C4-2B (cell line): ENCODE data around the gene SLC7A8.

Experiments used
- ZFX ChIP-seq: fragments of 450-650 bp; IDR thresholded peaks from 2 replicates; pipeline ENCODE4 v1.6.1; 2017
- TF ChIP-seq, protein P1 (sequence below): fragments of 450-650 bp; conservative IDR thresholded peaks from 2 replicates; pipeline ENCODE4 v1.5.1; 2017; ENCODE audit warnings: mild to moderate bottlenecking

- TF ChIP-seq, protein P1, sequence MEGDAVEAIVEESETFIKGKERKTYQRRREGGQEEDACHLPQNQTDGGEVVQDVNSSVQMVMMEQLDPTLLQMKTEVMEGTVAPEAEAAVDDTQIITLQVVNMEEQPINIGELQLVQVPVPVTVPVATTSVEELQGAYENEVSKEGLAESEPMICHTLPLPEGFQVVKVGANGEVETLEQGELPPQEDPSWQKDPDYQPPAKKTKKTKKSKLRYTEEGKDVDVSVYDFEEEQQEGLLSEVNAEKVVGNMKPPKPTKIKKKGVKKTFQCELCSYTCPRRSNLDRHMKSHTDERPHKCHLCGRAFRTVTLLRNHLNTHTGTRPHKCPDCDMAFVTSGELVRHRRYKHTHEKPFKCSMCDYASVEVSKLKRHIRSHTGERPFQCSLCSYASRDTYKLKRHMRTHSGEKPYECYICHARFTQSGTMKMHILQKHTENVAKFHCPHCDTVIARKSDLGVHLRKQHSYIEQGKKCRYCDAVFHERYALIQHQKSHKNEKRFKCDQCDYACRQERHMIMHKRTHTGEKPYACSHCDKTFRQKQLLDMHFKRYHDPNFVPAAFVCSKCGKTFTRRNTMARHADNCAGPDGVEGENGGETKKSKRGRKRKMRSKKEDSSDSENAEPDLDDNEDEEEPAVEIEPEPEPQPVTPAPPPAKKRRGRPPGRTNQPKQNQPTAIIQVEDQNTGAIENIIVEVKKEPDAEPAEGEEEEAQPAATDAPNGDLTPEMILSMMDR = no peak
- TF ChIP-seq ZFX = no peak
Measured at GRCh38 chr14:23093104-23093503, 90.4 kb downstream of the SLC7A8 start.
